CD8-positive, alpha-beta memory T cell (primary cell): ENCODE measurements around the gene FSTL4. TPM values are rescaled to one million over a fixed set of nuclear protein-coding genes. Genes with fewer than 3 reads are reported as not detected.

Source experiments
- CTCF ChIA-PET: fragments of 350-600 bp; sonication (Branson Sonifier 250); formaldehyde crosslinking; loops from one replicate; lab custom pipeline; 2021; ENCODE audit warnings: antibody characterized with exemption; lab: Charles Lee
- POLR2A ChIA-PET: fragments of 350-600 bp; sonication (Branson Sonifier 250); formaldehyde crosslinking; loops from one replicate; lab custom pipeline; 2021; ENCODE audit warnings: antibody characterized with exemption; lab: Charles Lee
- DNase-seq, 5 donors: peaks; one replicate each; pipeline versions ENCODE4 v3.0.0 to v3.0.0-alpha.2; 2020 to 2022; ENCODE audit warnings: mixed read lengths in 1 of 5
- H3K27ac ChIP-seq: one replicate; pipeline ENCODE4 v1.7.0; 2013; ENCODE audit warnings: low read depth, mild to moderate bottlenecking, low read length, moderate library complexity
- H3K27me3 ChIP-seq: 2 replicates; pipeline ENCODE4 v1.7.0; 2013; ENCODE audit warnings: low read length, mild to moderate bottlenecking; ENCODE audit not compliant: insufficient read depth, poor library complexity, severe bottlenecking
- H3K36me3 ChIP-seq: 2 replicates; pipeline ENCODE4 v1.7.0; 2013; ENCODE audit warnings: mild to moderate bottlenecking, low read length, moderate library complexity; ENCODE audit not compliant: insufficient read depth
- H3K4me1 ChIP-seq: 2 replicates; pipeline ENCODE4 v1.7.0; 2013; ENCODE audit warnings: mild to moderate bottlenecking, low read length, moderate library complexity; ENCODE audit not compliant: insufficient read depth
- H3K4me3 ChIP-seq: 2 replicates; pipeline ENCODE4 v1.7.0; 2013; ENCODE audit warnings: mild to moderate bottlenecking, low read length
- H3K9me3 ChIP-seq: 2 replicates; pipeline ENCODE4 v1.7.0; 2013; ENCODE audit warnings: mild to moderate bottlenecking, low read length
- H3K27ac Mint-ChIP-seq, 8 donors: one replicate each; pipeline ENCODE4 v1.8.0; 2020 to 2021; ENCODE audit warnings: mixed read lengths in 8 of 8, mild to moderate bottlenecking in 6 of 8, inconsistent platforms in 3 of 8, moderate library complexity in 3 of 8
- H3K27me3 Mint-ChIP-seq, 2 donors: one replicate each; pipeline ENCODE4 v1.8.0; 2020 to 2021; ENCODE audit warnings: mixed read lengths in 2 of 2, mild to moderate bottlenecking in 1 of 2, moderate library complexity in 1 of 2
- H3K36me3 Mint-ChIP-seq, 3 donors: one replicate each; pipeline ENCODE4 v1.8.0; 2020 to 2021; ENCODE audit warnings: mixed read lengths in 3 of 3, inconsistent platforms in 1 of 3, mild to moderate bottlenecking in 1 of 3
- H3K4me1 Mint-ChIP-seq, 3 donors: one replicate each; pipeline ENCODE4 v1.8.0; 2020 to 2021; ENCODE audit warnings: mixed read lengths in 3 of 3, inconsistent platforms in 1 of 3, mild to moderate bottlenecking in 1 of 3
- H3K4me3 Mint-ChIP-seq, 7 donors: one replicate each; pipeline ENCODE4 v1.8.0; 2020 to 2021; ENCODE audit warnings: mixed read lengths in 7 of 7, mild to moderate bottlenecking in 6 of 7, moderate library complexity in 4 of 7, inconsistent platforms in 2 of 7
- H3K9me3 Mint-ChIP-seq, 5 donors: one replicate each; pipeline ENCODE4 v1.8.0; 2020 to 2022; ENCODE audit warnings: mixed read lengths in 5 of 5, mild to moderate bottlenecking in 3 of 5, moderate library complexity in 2 of 5, inconsistent platforms in 1 of 5
- polyA plus RNA-seq: library from polyadenylated mRNA; unstranded; fragments of 300-500 nt; fragmentation: Illumina TruSeq; gene quantifications from one replicate; pipeline ENCODE4 v1.2.3, GENCODE V29; 2021
- total RNA-seq, 2 experiments: library from RNA; stranded (reverse); gene quantifications; one replicate each; pipeline ENCODE4 v1.2.3, GENCODE V29; 2021

The FSTL4 gene
- total and polyA plus RNA-seq, 3 experiments from 2014 or later, result 0.33 TPM; not detected in 2

GRCh38 chr5:133528841-133529240 is 83.5 kb downstream of the FSTL4 start:
- Mint-ChIP-seq H3K4me1 (no peaks in the 10 kb centered on the region), H3K9me3 (no peaks in the 10 kb centered on the region), H3K27ac (no peak overlapping the region), H3K4me3 (no peak overlapping the region), H3K36me3 (no peaks in the 10 kb centered on the region), H3K27me3 (peaks cover 6 to 9% of the 10 kb centered on the region in 2 donors)
- CTCF ChIA-PET, result no interaction called here
- POLR2A ChIA-PET, result no interaction called here
- H3K27ac ChIP-seq, result no peak overlapping the region
- DNase-seq, result no peak
- H3K4me3 ChIP-seq, result no peak overlapping the region
- H3K9me3 ChIP-seq, result no peaks in the 10 kb centered on the region
- no peaks in the 10 kb centered on the region for H3K4me1 ChIP-seq
- no peaks in the 10 kb centered on the region for H3K36me3 ChIP-seq
- no peaks in the 10 kb centered on the region for H3K27me3 ChIP-seq

DNA sequence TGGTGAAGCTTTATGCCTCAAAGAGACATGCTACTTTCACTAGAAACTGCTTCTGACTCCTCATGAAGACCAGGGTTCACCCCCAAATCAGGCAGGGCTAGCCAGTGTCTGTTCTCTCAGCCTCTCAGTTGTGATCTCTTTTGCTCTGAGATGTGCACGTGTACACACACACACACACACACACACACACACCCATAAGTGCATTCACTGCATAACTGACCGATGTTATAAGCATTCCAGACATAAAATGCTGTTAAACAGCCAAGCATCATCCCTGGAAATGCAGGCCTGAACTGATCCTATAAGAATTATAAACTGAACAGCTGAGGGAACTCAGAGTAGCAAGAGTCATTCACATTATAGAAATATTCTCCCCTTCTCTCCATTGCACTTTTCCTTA is 85.0 kb downstream of the FSTL4 start:
- H3K4me1 ChIP-seq, result no peaks in the 10 kb centered on the region
- no peak overlapping the region for H3K27ac ChIP-seq
- H3K36me3 ChIP-seq, result no peaks in the 10 kb centered on the region
- H3K27me3 ChIP-seq, result no peaks in the 10 kb centered on the region
- no peak for DNase-seq
- Mint-ChIP-seq H3K4me1 (no peaks in the 10 kb centered on the region), H3K4me3 (no peak overlapping the region), H3K9me3 (no peaks in the 10 kb centered on the region), H3K27ac (no peak overlapping the region), H3K27me3 (peaks cover 7 to 13% of the 10 kb centered on the region in 2 donors), H3K36me3 (no peaks in the 10 kb centered on the region)
- POLR2A ChIA-PET, result no interaction called here
- CTCF ChIA-PET, result no interaction called here
- no peaks in the 10 kb centered on the region for H3K9me3 ChIP-seq
- no peak overlapping the region for H3K4me3 ChIP-seq

GRCh38 chr5:133526368-133526767 is 86.0 kb downstream of the FSTL4 start:
- no peaks in the 10 kb centered on the region for H3K9me3 ChIP-seq
- H3K4me3 ChIP-seq, result no peak overlapping the region
- no peaks in the 10 kb centered on the region for H3K4me1 ChIP-seq
- no peak for DNase-seq
- Mint-ChIP-seq H3K4me3 (no peak overlapping the region), H3K9me3 (no peaks in the 10 kb centered on the region), H3K27ac (no peak overlapping the region), H3K36me3 (no peaks in the 10 kb centered on the region), H3K27me3 (peaks cover 7 to 15% of the 10 kb centered on the region in 2 donors), H3K4me1 (no peaks in the 10 kb centered on the region)
- no peaks in the 10 kb centered on the region for H3K27me3 ChIP-seq
- ChIA-PET POLR2A (no interaction called here), CTCF (no interaction called here)
- no peaks in the 10 kb centered on the region for H3K36me3 ChIP-seq
- H3K27ac ChIP-seq, result no peak overlapping the region

DNA sequence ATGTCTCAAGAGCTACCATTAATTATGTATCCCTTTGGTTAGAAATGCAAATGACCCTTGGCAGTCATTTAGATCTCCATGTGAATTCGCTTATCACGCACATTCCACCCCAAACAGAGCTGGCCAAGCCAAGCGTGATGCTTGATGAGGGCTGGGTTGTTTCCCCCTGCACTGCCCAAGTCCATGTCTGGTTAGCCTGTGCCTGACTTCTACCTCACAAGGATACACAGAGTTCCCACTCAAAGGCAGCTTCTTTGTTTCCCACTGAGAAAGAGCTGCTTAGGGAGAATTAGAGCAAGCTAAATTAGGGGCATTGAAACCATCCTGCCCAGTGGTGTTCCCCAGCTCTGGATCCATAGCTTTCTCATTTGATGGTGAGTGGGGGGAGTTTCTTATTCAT is 87.2 kb downstream of the FSTL4 start:
- no peaks in the 10 kb centered on the region for H3K36me3 ChIP-seq
- no peaks in the 10 kb centered on the region for H3K27me3 ChIP-seq
- ChIA-PET CTCF (no interaction called here), POLR2A (no interaction called here)
- H3K27ac ChIP-seq, result no peak overlapping the region
- H3K4me1 Mint-ChIP-seq, result no peaks in the 10 kb centered on the region
- no peaks in the 10 kb centered on the region for H3K36me3 Mint-ChIP-seq
- no peak overlapping the region for H3K4me3 ChIP-seq
- peaks cover 9 to 15% of the 10 kb centered on the region in 2 donors for H3K27me3 Mint-ChIP-seq
- H3K9me3 ChIP-seq, result no peaks in the 10 kb centered on the region
- no peak overlapping the region for H3K4me3 Mint-ChIP-seq
- no peaks in the 10 kb centered on the region for H3K4me1 ChIP-seq
- no peak overlapping the region for H3K27ac Mint-ChIP-seq
- no peaks in the 10 kb centered on the region for H3K9me3 Mint-ChIP-seq
- DNase-seq, result no peak

- Mint-ChIP-seq H3K4me1 (no peaks in the 10 kb centered on the region), H3K27ac (no peak overlapping the region), H3K27me3 (peaks cover 9 to 15% of the 10 kb centered on the region in 2 donors), H3K9me3 (no peaks in the 10 kb centered on the region), H3K36me3 (no peaks in the 10 kb centered on the region), H3K4me3 (no peak overlapping the region)
- no peaks in the 10 kb centered on the region for H3K9me3 ChIP-seq
- no peaks in the 10 kb centered on the region for H3K27me3 ChIP-seq
- no peak overlapping the region for H3K27ac ChIP-seq
- H3K4me3 ChIP-seq, result no peak overlapping the region
- H3K36me3 ChIP-seq, result no peaks in the 10 kb centered on the region
- DNase-seq, result no peak
- ChIA-PET CTCF (no interaction called here), POLR2A (no interaction called here)
- H3K4me1 ChIP-seq, result no peaks in the 10 kb centered on the region
These were observed 87.7 kb downstream of the FSTL4 start for GRCh38 chr5:133524666-133525065.

GRCh38 chr5:133523961-133524586 is 88.3 kb downstream of the FSTL4 start:
- CTCF ChIA-PET, result no interaction called here
- H3K36me3 ChIP-seq, result no peaks in the 10 kb centered on the region

DNA sequence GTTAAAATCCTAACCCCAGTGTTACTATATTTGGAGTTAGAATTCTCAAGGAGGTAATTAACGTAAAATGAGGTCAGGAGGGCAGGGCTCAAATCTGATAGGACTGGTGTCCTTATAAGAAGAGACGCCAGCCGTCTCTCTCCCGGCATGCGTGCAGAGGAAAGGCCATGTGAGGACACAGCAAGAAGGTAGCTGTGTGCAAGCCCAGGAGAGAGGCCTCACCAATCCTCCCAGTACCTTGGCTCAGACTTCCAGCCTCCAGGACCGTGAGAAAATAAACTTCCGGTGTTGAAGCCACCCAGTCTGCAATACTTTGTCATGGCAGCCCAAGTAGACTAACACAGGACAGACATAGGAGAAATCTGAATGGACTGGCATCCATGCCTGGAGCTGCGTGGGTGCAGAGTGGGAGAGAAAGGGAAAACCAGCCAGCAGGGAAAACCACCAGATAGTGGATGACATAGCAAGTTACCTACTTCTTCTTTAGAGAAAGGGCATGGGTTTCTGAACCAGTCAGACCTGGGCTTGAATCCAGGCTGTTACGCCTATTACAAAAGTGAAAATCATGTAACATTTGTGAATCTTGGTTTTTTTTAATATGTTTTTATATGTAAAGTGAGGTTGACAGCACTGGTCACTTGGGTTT is 89.2 kb downstream of the FSTL4 start:
- peak overlapping the region in 1 of 8 donors; percentile 58 for H3K27ac Mint-ChIP-seq
- H3K4me1 Mint-ChIP-seq, result no peaks in the 10 kb centered on the region
- Histone ChIP-seq H3K36me3 (no peaks in the 10 kb centered on the region), H3K4me1 (no peaks in the 10 kb centered on the region), H3K27me3 (no peaks in the 10 kb centered on the region), H3K4me3 (no peak overlapping the region), H3K27ac (no peak overlapping the region), H3K9me3 (no peaks in the 10 kb centered on the region)
- DNase-seq, result no peak
- peaks cover 12 to 15% of the 10 kb centered on the region in 2 donors for H3K27me3 Mint-ChIP-seq
- no peaks in the 10 kb centered on the region for H3K36me3 Mint-ChIP-seq
- POLR2A ChIA-PET, result no interaction called here
- CTCF ChIA-PET, result no interaction called here
- H3K4me3 Mint-ChIP-seq, result no peak overlapping the region
- H3K9me3 Mint-ChIP-seq, result no peaks in the 10 kb centered on the region

More at GRCh38 chr5:133523961-133524586, 88.3 kb downstream of the FSTL4 start:
- Histone ChIP-seq H3K4me1 (no peaks in the 10 kb centered on the region), H3K4me3 (no peak overlapping the region), H3K9me3 (no peaks in the 10 kb centered on the region), H3K27me3 (no peaks in the 10 kb centered on the region), H3K27ac (no peak overlapping the region)
- Mint-ChIP-seq H3K4me3 (no peak overlapping the region), H3K27ac (no peak overlapping the region), H3K9me3 (no peaks in the 10 kb centered on the region), H3K27me3 (peaks cover 12 to 15% of the 10 kb centered on the region in 2 donors), H3K36me3 (no peaks in the 10 kb centered on the region), H3K4me1 (no peaks in the 10 kb centered on the region)
- DNase-seq, result no peak
- POLR2A ChIA-PET, result no interaction called here

DNA sequence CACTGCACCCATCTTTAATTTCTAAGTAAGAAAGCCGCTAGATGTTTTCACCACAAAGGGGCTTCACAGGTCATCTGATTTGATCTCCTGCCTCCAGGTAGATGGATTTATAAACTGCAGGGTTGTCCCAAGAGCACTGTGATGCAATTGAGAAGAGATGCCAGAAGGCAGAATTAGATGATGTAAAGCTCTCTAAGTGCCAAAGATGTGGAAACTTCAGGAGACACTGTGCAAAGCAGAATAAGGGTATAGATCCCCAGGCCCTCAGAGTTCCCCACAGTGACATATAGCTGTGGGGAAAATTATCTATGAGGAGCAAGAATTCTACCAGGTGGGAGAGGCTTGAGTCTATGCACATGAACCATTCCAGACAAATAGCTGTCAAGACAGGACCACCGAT is 90.5 kb downstream of the FSTL4 start:
- Histone ChIP-seq H3K9me3 (no peaks in the 10 kb centered on the region), H3K27me3 (no peaks in the 10 kb centered on the region), H3K4me3 (no peak overlapping the region), H3K4me1 (no peaks in the 10 kb centered on the region), H3K36me3 (no peaks in the 10 kb centered on the region), H3K27ac (no peak overlapping the region)
- H3K4me3 Mint-ChIP-seq, result no peak overlapping the region
- ChIA-PET POLR2A (no interaction called here), CTCF (no interaction called here)
- no peak for DNase-seq
- H3K9me3 Mint-ChIP-seq, result no peaks in the 10 kb centered on the region
- H3K27ac Mint-ChIP-seq, result no peak overlapping the region
- H3K4me1 Mint-ChIP-seq, result no peaks in the 10 kb centered on the region
- no peaks in the 10 kb centered on the region for H3K36me3 Mint-ChIP-seq
- H3K27me3 Mint-ChIP-seq, result peaks cover 12 to 15% of the 10 kb centered on the region in 2 donors
